K562 (cell line): ENCODE data around the gene AKIRIN1. TPM values are rescaled to one million over a fixed set of nuclear protein-coding genes. Genes with fewer than 3 reads are reported as not detected.

Source experiments
- BCOR ChIP-seq: fragments of 450-650 bp; IDR thresholded peaks from 2 replicates; pipeline ENCODE4 v1.6.1; 2016
- CEBPB ChIP-seq: fragments of 450-650 bp; IDR thresholded peaks from 2 replicates; pipeline ENCODE4 v1.6.1; 2016; ENCODE audit warnings: missing genetic modification characterization, missing compliant biosample characterization
- CEBPG ChIP-seq, 3 experiments: fragments of 200-800 bp in 1 of 3; sonication (Bioruptor generic) in 1 of 3; sonication (generic) in 1 of 3; formaldehyde crosslinking in 1 of 3; IDR thresholded peaks in 2 of 3; conservative IDR thresholded peaks in 1 of 3; 2 replicates each; pipeline versions ENCODE4 v1.6.1 to v1.8.0; 2016 to 2022; ENCODE audit warnings: missing compliant biosample characterization in 2 of 3, missing genetic modification characterization in 2 of 3, mild to moderate bottlenecking in 1 of 3, missing genetic modification reagents in 1 of 3
- EHMT2 ChIP-seq: fragments of 450-650 bp; IDR thresholded peaks from 2 replicates; pipeline ENCODE4 v1.6.1; 2018; ENCODE audit warnings: antibody characterized with exemption
- HNRNPUL1 ChIP-seq: fragments of 200-400 bp; formaldehyde crosslinking; IDR thresholded peaks from 2 replicates; pipeline ENCODE4 v1.6.1; 2017; ENCODE audit warnings: low read length
- MCM2 ChIP-seq: fragments of 450-650 bp; IDR thresholded peaks from 2 replicates; pipeline ENCODE4 v1.6.1; 2017; ENCODE audit warnings: low read depth, mild to moderate bottlenecking
- NEUROD1 ChIP-seq: fragments of 150-350 bp; IDR thresholded peaks from 2 replicates; pipeline ENCODE4 v1.6.1; 2014; ENCODE audit warnings: borderline replicate concordance, low read length, low read depth; ENCODE audit not compliant: partially characterized antibody
- POLR2H ChIP-seq: IDR thresholded peaks from 2 replicates; pipeline ENCODE4 v1.6.1; 2016; ENCODE audit warnings: missing genetic modification characterization, low read depth, mild to moderate bottlenecking, control low read depth, missing compliant biosample characterization, moderate library complexity
- RBM17 ChIP-seq: fragments of 200-400 bp; formaldehyde crosslinking; IDR thresholded peaks from 2 replicates; pipeline ENCODE4 v1.6.1; 2017; ENCODE audit warnings: low read depth, mild to moderate bottlenecking, low read length, borderline replicate concordance
- SMARCB1 ChIP-seq: IDR thresholded peaks from 2 replicates; pipeline ENCODE4 v1.6.1; 2011; ENCODE audit warnings: improper control_type of control experiment, low read depth; ENCODE audit not compliant: insufficient read length
- STAT5A ChIP-seq: IDR thresholded peaks from 2 replicates; pipeline ENCODE4 v1.6.1; 2012; ENCODE audit warnings: low read length, inconsistent platforms, borderline replicate concordance
- TAF15 ChIP-seq: fragments of 200-400 bp; formaldehyde crosslinking; IDR thresholded peaks from 2 replicates; pipeline ENCODE4 v1.6.1; 2017; ENCODE audit warnings: mild to moderate bottlenecking, low read depth, low read length, moderate library complexity
- TEAD1 ChIP-seq, 2 experiments: fragments of 450-650 bp in 1 of 2; sonication (generic) in 1 of 2; formaldehyde crosslinking; IDR thresholded peaks; 2 replicates each; pipeline versions ENCODE4 v1.4.0 to v1.8.0; 2020 to 2022; ENCODE audit warnings: mild to moderate bottlenecking in 2 of 2, missing genetic modification reagents in 1 of 2
- TFAM ChIP-seq: fragments of 250-450 bp; sonication (Bioruptor Pico); conservative IDR thresholded peaks from 2 replicates; pipeline ENCODE4 v1.5.0; 2021; ENCODE audit warnings: mild to moderate bottlenecking, moderate library complexity
- ZNF311 ChIP-seq: fragments of 250-450 bp; sonication (Bioruptor Pico); IDR thresholded peaks from 2 replicates; pipeline ENCODE4 v1.4.0; 2020; ENCODE audit warnings: mild to moderate bottlenecking, moderate library complexity
- ZSCAN29 ChIP-seq: fragments of 450-650 bp; IDR thresholded peaks from 2 replicates; pipeline ENCODE4 v1.6.1; 2017
- polyA plus RNA-seq, 8 experiments: library from polyadenylated mRNA; depleted of rRNA in 4 of 8; stranded (reverse) in 5 of 8; unstranded in 3 of 8; fragments of >200 nt; fragmentation: Nextera tagmentation in 2 of 8; fragmentation: Illumina TruSeq in 1 of 8; extraction: Ambion mirVana in 2 of 8; extraction: Trizol in 1 of 8; gene quantifications; 2 replicates each; pipeline versions ENCODE4 v1.2.1 to v1.2.3, GENCODE V29; 2011 to 2014; ENCODE audit warnings: inconsistent platforms in 1 of 8, missing spikeins in 1 of 8
- total RNA-seq, 7 experiments: library from RNA; depleted of rRNA in 6 of 7; stranded (reverse); fragments of >200 nt in 6 of 7; fragmentation: Illumina TruSeq in 2 of 7; extraction: Trizol in 2 of 7; gene quantifications; 2 replicates each; pipeline versions ENCODE4 v1.2.1 to v1.2.3, GENCODE V29; 2011 to 2021; ENCODE audit warnings: low replicate concordance in 1 of 7
- TF ChIP-seq, protein P1 (sequence below): fragments of 450-650 bp; IDR thresholded peaks from 2 replicates; pipeline ENCODE4 v1.6.1; 2018; ENCODE audit not compliant: partially characterized antibody
- TF ChIP-seq, protein P2 (sequence below): sonication (generic); formaldehyde crosslinking; IDR thresholded peaks from 2 replicates; pipeline ENCODE4 v1.8.1; 2023; ENCODE audit warnings: mild to moderate bottlenecking, missing genetic modification reagents
- TF ChIP-seq, protein P3 (sequence below): sonication (generic); formaldehyde crosslinking; IDR thresholded peaks from 2 replicates; pipeline ENCODE4 v1.8.1; 2023; ENCODE audit warnings: mild to moderate bottlenecking, missing genetic modification reagents

Gene AKIRIN1
- total and polyA plus RNA-seq, 9 of the 15 experiments (the other 6 are each of a cell fraction or from before 2014, with no cell fraction given): 11.5 to 139 (median 83.4) TPM

DNA sequence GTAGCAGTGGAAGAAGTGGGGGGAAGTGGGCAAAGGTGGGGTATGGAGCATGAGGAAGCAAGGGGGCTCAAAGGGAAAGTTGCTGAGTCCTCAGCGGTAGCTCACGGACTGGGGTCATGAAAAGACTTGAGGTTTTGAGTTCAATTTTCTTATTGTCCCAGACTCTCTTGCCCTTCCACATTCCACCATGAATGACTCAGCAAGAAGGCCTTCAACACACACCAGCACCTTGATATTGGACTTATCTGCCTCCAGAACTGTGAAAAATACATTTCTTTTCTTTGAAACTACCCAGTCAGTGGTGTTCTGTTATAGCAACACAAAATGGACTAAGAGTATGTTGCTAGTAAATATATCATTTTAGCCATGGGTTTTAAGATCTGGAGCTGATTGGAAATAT is 32.1 kb upstream of the AKIRIN1 start (continued):
- TF ChIP-seq POLR2H (no peak), EHMT2 (peak; percentile 67; the same call in 1 of the 2 replicates), NEUROD1 (no peak), TEAD1 (CRISPR knock-in tag; IDR thresholded peaks at IDR 0.05) (0 out of 4 replicates have a peak, but pooled peaks have one; percentile 31 to 60), ZNF311 (CRISPR knock-in tag) (no peak), MCM2 (no peak), TFAM (no peak), TAF15 (no peak), RBM17 (no peak), SMARCB1 (peak; percentile 80), CEBPB (no peak), BCOR (no peak), HNRNPUL1 (no peak), CEBPG (CRISPR knock-in tag; IDR thresholded peaks at IDR 0.05) (no peak), CEBPG (tag; conservative IDR thresholded peaks at IDR 0.05 in 1 of 2, IDR thresholded peaks at IDR 0.05 in 1 of 2) (no peak), STAT5A (no peak), ZSCAN29 (no peak)
- TF ChIP-seq, protein P1, sequence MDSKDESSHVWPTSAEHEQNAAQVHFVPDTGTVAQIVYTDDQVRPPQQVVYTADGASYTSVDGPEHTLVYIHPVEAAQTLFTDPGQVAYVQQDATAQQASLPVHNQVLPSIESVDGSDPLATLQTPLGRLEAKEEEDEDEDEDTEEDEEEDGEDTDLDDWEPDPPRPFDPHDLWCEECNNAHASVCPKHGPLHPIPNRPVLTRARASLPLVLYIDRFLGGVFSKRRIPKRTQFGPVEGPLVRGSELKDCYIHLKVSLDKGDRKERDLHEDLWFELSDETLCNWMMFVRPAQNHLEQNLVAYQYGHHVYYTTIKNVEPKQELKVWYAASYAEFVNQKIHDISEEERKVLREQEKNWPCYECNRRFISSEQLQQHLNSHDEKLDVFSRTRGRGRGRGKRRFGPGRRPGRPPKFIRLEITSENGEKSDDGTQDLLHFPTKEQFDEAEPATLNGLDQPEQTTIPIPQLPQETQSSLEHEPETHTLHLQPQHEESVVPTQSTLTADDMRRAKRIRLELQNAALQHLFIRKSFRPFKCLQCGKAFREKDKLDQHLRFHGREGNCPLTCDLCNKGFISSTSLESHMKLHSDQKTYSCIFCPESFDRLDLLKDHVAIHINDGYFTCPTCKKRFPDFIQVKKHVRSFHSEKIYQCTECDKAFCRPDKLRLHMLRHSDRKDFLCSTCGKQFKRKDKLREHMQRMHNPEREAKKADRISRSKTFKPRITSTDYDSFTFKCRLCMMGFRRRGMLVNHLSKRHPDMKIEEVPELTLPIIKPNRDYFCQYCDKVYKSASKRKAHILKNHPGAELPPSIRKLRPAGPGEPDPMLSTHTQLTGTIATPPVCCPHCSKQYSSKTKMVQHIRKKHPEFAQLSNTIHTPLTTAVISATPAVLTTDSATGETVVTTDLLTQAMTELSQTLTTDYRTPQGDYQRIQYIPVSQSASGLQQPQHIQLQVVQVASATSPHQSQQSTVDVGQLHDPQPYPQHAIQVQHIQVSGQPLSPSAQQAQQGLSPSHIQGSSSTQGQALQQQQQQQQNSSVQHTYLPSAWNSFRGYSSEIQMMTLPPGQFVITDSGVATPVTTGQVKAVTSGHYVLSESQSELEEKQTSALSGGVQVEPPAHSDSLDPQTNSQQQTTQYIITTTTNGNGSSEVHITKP: no peak
- TF ChIP-seq, protein P2, sequence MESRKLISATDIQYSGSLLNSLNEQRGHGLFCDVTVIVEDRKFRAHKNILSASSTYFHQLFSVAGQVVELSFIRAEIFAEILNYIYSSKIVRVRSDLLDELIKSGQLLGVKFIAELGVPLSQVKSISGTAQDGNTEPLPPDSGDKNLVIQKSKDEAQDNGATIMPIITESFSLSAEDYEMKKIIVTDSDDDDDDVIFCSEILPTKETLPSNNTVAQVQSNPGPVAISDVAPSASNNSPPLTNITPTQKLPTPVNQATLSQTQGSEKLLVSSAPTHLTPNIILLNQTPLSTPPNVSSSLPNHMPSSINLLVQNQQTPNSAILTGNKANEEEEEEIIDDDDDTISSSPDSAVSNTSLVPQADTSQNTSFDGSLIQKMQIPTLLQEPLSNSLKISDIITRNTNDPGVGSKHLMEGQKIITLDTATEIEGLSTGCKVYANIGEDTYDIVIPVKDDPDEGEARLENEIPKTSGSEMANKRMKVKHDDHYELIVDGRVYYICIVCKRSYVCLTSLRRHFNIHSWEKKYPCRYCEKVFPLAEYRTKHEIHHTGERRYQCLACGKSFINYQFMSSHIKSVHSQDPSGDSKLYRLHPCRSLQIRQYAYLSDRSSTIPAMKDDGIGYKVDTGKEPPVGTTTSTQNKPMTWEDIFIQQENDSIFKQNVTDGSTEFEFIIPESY (CRISPR knock-in tag): no peak
- TF ChIP-seq, protein P3, sequence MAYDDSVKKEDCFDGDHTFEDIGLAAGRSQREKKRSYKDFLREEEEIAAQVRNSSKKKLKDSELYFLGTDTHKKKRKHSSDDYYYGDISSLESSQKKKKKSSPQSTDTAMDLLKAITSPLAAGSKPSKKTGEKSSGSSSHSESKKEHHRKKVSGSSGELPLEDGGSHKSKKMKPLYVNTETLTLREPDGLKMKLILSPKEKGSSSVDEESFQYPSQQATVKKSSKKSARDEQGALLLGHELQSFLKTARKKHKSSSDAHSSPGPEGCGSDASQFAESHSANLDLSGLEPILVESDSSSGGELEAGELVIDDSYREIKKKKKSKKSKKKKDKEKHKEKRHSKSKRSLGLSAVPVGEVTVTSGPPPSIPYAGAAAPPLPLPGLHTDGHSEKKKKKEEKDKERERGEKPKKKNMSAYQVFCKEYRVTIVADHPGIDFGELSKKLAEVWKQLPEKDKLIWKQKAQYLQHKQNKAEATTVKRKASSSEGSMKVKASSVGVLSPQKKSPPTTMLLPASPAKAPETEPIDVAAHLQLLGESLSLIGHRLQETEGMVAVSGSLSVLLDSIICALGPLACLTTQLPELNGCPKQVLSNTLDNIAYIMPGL (CRISPR knock-in tag): no peak
